ENCODE results near the gene ATRNL1. TPM values are rescaled to one million over a fixed set of nuclear protein-coding genes. Genes with fewer than 3 reads are reported as not detected.

Gene ATRNL1
- total RNA-seq, 1 donor from 2014 or later: 2.9 TPM

GRCh38 chr10:115969591-115969990 is 876.4 kb downstream of the ATRNL1 start:
- H3K9me3 ChIP-seq (replicated peaks): peaks cover 7% of the 10 kb centered on the region
- no peak for TF ChIP-seq CTCF (IDR thresholded peaks at IDR 0.05; ENCODE audit: borderline replicate concordance)
- intact Hi-C loops (cut with micrococcal nuclease): no loop called here
- no peaks in the 10 kb centered on the region for H3K36me3 ChIP-seq
- no peaks in the 10 kb centered on the region for H3K4me1 ChIP-seq
- no peak overlapping the region for H3K27ac ChIP-seq (replicated peaks)
- H3K27me3 ChIP-seq (ENCODE audit: low read depth): peaks cover 3% of the 10 kb centered on the region
- no peak overlapping the region for H3K4me3 ChIP-seq
- DNase-seq: no peak

DNA sequence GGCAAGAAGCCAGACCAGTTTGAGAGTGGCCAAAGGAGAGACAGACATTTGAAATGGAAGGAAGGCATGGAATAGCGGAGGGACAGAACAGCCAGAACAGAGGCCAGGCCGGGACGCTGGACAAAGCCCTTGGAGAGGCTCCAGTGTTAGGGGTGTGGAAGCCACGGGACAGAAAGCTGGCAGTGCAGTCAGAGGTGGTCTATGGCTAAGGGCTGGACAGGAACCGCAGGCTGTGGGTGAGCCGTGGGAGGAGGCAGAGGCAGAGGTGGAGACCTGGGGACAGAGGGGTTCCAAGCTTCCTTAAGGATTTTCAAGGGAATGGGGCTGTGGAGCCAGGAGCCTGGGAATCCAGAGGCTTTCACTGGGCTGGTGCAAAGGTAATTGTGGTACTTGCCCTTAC is 878.8 kb downstream of the ATRNL1 start:
- H3K27ac ChIP-seq (replicated peaks): no peak overlapping the region
- H3K27me3 ChIP-seq (ENCODE audit: low read depth): peaks cover 7% of the 10 kb centered on the region
- no peaks in the 10 kb centered on the region for H3K36me3 ChIP-seq
- no peak overlapping the region for H3K4me3 ChIP-seq
- intact Hi-C loops (cut with micrococcal nuclease): no loop called here
- no peak for DNase-seq
- TF ChIP-seq CTCF (IDR thresholded peaks at IDR 0.05; ENCODE audit: borderline replicate concordance): no peak
- H3K4me1 ChIP-seq: no peaks in the 10 kb centered on the region
- peaks cover 7% of the 10 kb centered on the region for H3K9me3 ChIP-seq (replicated peaks)

DNA sequence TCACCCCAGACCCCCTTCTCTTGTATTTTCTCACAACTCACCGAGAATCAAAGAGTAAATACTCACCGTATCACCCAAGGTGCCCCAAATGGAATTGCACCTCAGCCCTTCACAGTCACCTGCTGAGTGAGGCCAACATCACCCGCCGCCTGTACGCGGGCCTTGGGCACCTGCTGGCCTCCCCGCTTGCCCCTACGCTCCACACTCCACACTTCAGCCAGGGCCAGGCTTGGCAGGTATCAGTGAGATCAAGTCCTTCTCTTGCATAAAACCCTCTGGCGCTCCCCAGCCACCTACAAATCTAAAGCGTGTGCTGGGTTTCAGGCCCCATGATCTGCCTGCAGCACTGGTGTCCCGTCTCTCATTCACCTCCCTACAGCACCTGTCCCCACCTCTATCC is 879.3 kb downstream of the ATRNL1 start:
- Histone ChIP-seq H3K4me1 (no peaks in the 10 kb centered on the region), H3K9me3 (replicated peaks) (peaks cover 7% of the 10 kb centered on the region), H3K4me3 (no peak overlapping the region), H3K27ac (replicated peaks) (no peak overlapping the region), H3K27me3 (ENCODE audit: low read depth) (peaks cover 7% of the 10 kb centered on the region), H3K36me3 (no peaks in the 10 kb centered on the region)
- intact Hi-C loops (cut with micrococcal nuclease): no loop called here
- DNase-seq: no peak
- no peak for TF ChIP-seq CTCF (IDR thresholded peaks at IDR 0.05; ENCODE audit: borderline replicate concordance)

DNA sequence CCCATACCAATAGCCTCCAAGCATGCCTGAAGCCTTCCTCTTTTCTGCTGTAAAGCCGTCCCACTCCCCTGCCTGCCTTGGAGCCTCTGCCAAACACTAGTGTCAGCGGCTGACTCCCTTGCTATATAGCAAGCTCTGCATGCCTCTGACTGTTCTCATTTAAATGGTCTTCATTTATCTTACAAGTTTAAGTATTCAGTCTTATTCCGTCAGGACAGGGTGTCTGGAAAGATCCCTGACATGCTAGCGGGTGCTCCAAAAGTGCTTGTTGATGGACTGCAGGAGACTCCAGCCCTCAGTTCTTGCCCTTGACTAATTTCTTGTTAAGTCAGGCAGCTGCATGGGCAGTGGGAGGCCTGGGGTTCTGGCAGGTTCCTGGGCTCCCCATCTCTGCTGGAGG is 881.2 kb downstream of the ATRNL1 start:
- H3K27ac ChIP-seq (replicated peaks): no peak overlapping the region

DNA sequence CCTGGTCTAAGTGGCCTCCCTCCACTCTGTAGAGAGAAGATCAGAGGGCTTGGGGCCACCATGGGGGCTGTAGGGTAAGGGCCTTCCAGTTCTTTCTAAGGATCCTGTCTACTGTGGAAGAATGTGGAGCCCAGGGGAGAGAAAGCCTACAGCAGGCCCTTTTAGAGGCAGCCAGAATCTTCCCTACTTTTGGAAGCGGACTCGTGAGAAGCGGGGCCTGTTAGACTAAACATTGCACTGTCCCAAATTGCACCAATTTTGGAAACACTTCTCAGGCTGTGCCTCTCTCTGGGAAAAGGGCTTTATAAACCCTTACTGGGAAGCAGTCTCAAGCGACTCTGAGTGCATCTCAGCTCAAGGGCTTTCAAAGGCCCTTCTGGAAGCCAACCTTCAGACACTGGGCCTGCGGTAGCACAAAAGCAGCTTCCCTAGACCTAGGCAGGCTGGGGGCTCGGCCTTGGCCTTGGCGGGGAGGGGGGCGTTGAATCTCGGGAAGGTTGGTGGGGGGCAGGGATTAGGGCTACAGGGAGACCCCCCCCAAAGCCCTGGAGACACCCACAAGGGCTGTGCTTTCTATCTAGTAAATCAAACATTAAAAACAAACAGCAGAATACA is 881.8 kb downstream of the ATRNL1 start:
- peaks cover 15% of the 10 kb centered on the region for H3K27me3 ChIP-seq (ENCODE audit: low read depth)

More for the DNA sequence above, 881.2 kb downstream of the ATRNL1 start:
- peaks cover 7% of the 10 kb centered on the region for H3K9me3 ChIP-seq (replicated peaks)
- no peak overlapping the region for H3K4me3 ChIP-seq
- no peak for DNase-seq
- TF ChIP-seq CTCF (IDR thresholded peaks at IDR 0.05; ENCODE audit: borderline replicate concordance): no peak
- H3K27me3 ChIP-seq (ENCODE audit: low read depth): peaks cover 15% of the 10 kb centered on the region
- H3K4me1 ChIP-seq: no peaks in the 10 kb centered on the region
- intact Hi-C loops (cut with micrococcal nuclease): no loop called here
- no peaks in the 10 kb centered on the region for H3K36me3 ChIP-seq

More for the DNA sequence above, 881.8 kb downstream of the ATRNL1 start:
- Histone ChIP-seq H3K4me1 (no peaks in the 10 kb centered on the region), H3K36me3 (no peaks in the 10 kb centered on the region), H3K4me3 (no peak overlapping the region), H3K9me3 (replicated peaks) (peaks cover 7% of the 10 kb centered on the region), H3K27ac (replicated peaks) (no peak overlapping the region)
- intact Hi-C loops (cut with micrococcal nuclease): no loop called here
- no peak for DNase-seq
- no peak for TF ChIP-seq CTCF (IDR thresholded peaks at IDR 0.05; ENCODE audit: borderline replicate concordance)

Data from left ventricle myocardium inferior (tissue), 1 donor.